H1 (cell line): ENCODE data around the gene HSD17B4. TPM values are rescaled to one million over a fixed set of nuclear protein-coding genes. Genes with fewer than 3 reads are reported as not detected.
A peak's percentile ranks its signal among the peaks of the same experiment; 100 is the strongest.

Experiments
- CTCF ChIA-PET: fragments of 300-600 bp; sonication (Branson Sonifier 250); formaldehyde crosslinking; loops from one replicate; lab custom pipeline; 2021; ENCODE audit not compliant: partially characterized antibody; lab: Charles Lee
- POLR2A ChIA-PET: fragments of 300-600 bp; sonication (Branson Sonifier 250); formaldehyde crosslinking; loops from one replicate; lab custom pipeline; 2021; ENCODE audit warnings: inconsistent platforms; ENCODE audit not compliant: partially characterized antibody; lab: Charles Lee
- DNase-seq, 2 experiments: peaks; one replicate each; pipeline versions ENCODE4 v3.0.0 to v3.0.0-alpha.2; 2010 to 2022; ENCODE audit warnings: low spot score in 2 of 2, low read depth in 1 of 2, mixed read lengths in 1 of 2
- FAIRE-seq: peaks from 2 replicates; lab custom pipeline; 2011; peaks lifted over from hg19 to GRCh38; lab: Jason Lieb, UNC
- H2AFZ ChIP-seq: 2 replicates; pipeline ENCODE4 v1.8.1; 2012; ENCODE audit warnings: low read length, inconsistent platforms
- H2AK5ac ChIP-seq: 2 replicates; pipeline ENCODE4 v1.6.1; 2013; ENCODE audit warnings: low read depth, low read length
- H2BK120ac ChIP-seq: replicated peaks from 2 replicates; pipeline ENCODE3; 2013; ENCODE audit warnings: low read depth, low read length, inconsistent platforms
- H2BK12ac ChIP-seq: 2 replicates; pipeline ENCODE4 v1.6.1; 2013; ENCODE audit warnings: low read depth, low read length
- H2BK15ac ChIP-seq: 2 replicates; pipeline ENCODE4 v1.6.1; 2013; ENCODE audit warnings: low read length
- H2BK20ac ChIP-seq: 2 replicates; pipeline ENCODE4 v1.6.1; 2013; ENCODE audit warnings: low read length
- H2BK5ac ChIP-seq: 2 replicates; pipeline ENCODE4 v1.6.1; 2013; ENCODE audit warnings: low read depth, low read length
- H3K14ac ChIP-seq: 2 replicates; pipeline ENCODE4 v1.6.1; 2013; ENCODE audit warnings: inconsistent platforms; ENCODE audit not compliant: insufficient read length
- H3K18ac ChIP-seq: 2 replicates; pipeline ENCODE4 v1.6.1; 2013; ENCODE audit warnings: low read length; ENCODE audit errors: extremely low read depth
- H3K23ac ChIP-seq: 2 replicates; pipeline ENCODE4 v1.6.1; 2013; ENCODE audit warnings: inconsistent platforms; ENCODE audit not compliant: insufficient read length
- H3K23me2 ChIP-seq: 2 replicates; pipeline ENCODE4 v1.6.1; 2013; ENCODE audit warnings: low read depth, low read length
- H3K27ac ChIP-seq: 2 replicates; pipeline ENCODE4 v1.6.1; 2011; ENCODE audit warnings: low read depth, low read length, inconsistent platforms
- H3K27me3 ChIP-seq, 4 experiments: replicated peaks in 1 of 4; 1 replicate in 1 of 4; 2 replicates in 3 of 4; pipeline versions ENCODE4 v1.6.1 to v1.8.1; 2011 to 2013; ENCODE audit warnings: low read length in 3 of 4, mild to moderate bottlenecking in 3 of 4, inconsistent platforms in 2 of 4, mixed read lengths in 2 of 4, moderate library complexity in 1 of 4; ENCODE audit not compliant: control insufficient read depth in 3 of 4, insufficient read depth in 3 of 4; ENCODE audit errors: extremely low read depth in 1 of 4
- H3K36me3 ChIP-seq, 4 experiments: 2 replicates each; pipeline versions ENCODE4 v1.6.1 to v1.8.1; 2011 to 2013; ENCODE audit warnings: mild to moderate bottlenecking in 4 of 4, low read length in 3 of 4, moderate library complexity in 2 of 4, control low read depth in 1 of 4, inconsistent platforms in 1 of 4; ENCODE audit not compliant: insufficient read depth in 4 of 4, control insufficient read depth in 2 of 4
- H3K4ac ChIP-seq: replicated peaks from 2 replicates; pipeline ENCODE3; 2013; ENCODE audit warnings: low read length, low read depth, mixed read lengths, inconsistent platforms; ENCODE audit not compliant: insufficient read length
- H3K4me1 ChIP-seq, 4 experiments: replicated peaks in 1 of 4; 1 replicate in 1 of 4; 2 replicates in 3 of 4; pipeline versions ENCODE4 v1.6.1 to v1.8.1; 2011 to 2013; ENCODE audit warnings: low read length in 3 of 4, inconsistent platforms in 2 of 4, mixed read lengths in 1 of 4; ENCODE audit not compliant: insufficient read depth in 4 of 4, control insufficient read depth in 3 of 4
- H3K4me2 ChIP-seq, 2 experiments: 2 replicates each; pipeline versions ENCODE4 v1.6.1 to v1.8.1; 2011 to 2013; ENCODE audit warnings: low read depth in 2 of 2, low read length in 2 of 2, control low read depth in 1 of 2, inconsistent platforms in 1 of 2, mild to moderate bottlenecking in 1 of 2; ENCODE audit not compliant: insufficient read depth in 1 of 2
- H3K4me3 ChIP-seq, 4 experiments: fragments of 200-600, 300-600 bp in 1 of 4; sonication (generic), shearing (Covaris generic), sonication (Bioruptor Twin) in 1 of 4; 2 replicates each; pipeline versions ENCODE4 v1.5.1 to v1.8.1; 2011 to 2016; ENCODE audit warnings: low read length in 4 of 4, low read depth in 3 of 4, control low read depth in 2 of 4, inconsistent platforms in 2 of 4, mild to moderate bottlenecking in 2 of 4, mixed read lengths in 1 of 4, moderate library complexity in 1 of 4; ENCODE audit not compliant: insufficient read depth in 2 of 4; ENCODE audit errors: extremely low read depth in 1 of 4
- H3K56ac ChIP-seq: replicated peaks from 2 replicates; pipeline ENCODE3; 2013; ENCODE audit warnings: low read depth, mild to moderate bottlenecking, mixed read lengths, low read length, inconsistent platforms; ENCODE audit not compliant: insufficient read length
- H3K79me1 ChIP-seq: 2 replicates; pipeline ENCODE4 v1.6.1; 2013; ENCODE audit warnings: low read depth, low read length, control low read depth
- H3K79me2 ChIP-seq, 2 experiments: 2 replicates each; pipeline versions ENCODE4 v1.6.1 to v1.8.1; 2012 to 2013; ENCODE audit warnings: low read length in 2 of 2, mild to moderate bottlenecking in 2 of 2, inconsistent platforms in 1 of 2; ENCODE audit not compliant: insufficient read depth in 2 of 2, control insufficient read depth in 1 of 2
- H3K9ac ChIP-seq, 4 experiments: replicated peaks in 1 of 4; 1 replicate in 1 of 4; 2 replicates in 3 of 4; pipeline versions ENCODE4 v1.6.1 to v1.8.1; 2011 to 2013; ENCODE audit warnings: low read depth in 3 of 4, low read length in 3 of 4, control low read depth in 2 of 4, mild to moderate bottlenecking in 2 of 4, moderate library complexity in 2 of 4, inconsistent platforms in 1 of 4; ENCODE audit errors: extremely low read depth in 1 of 4
- H3K9me3 ChIP-seq, 2 experiments: 2 replicates each; pipeline versions ENCODE4 v1.6.1 to v1.8.1; 2012 to 2013; ENCODE audit warnings: mild to moderate bottlenecking in 2 of 2, moderate library complexity in 2 of 2, control low read depth in 1 of 2, inconsistent platforms in 1 of 2, low read depth in 1 of 2, low read length in 1 of 2, mixed read lengths in 1 of 2; ENCODE audit not compliant: insufficient read depth in 2 of 2
- H4K20me1 ChIP-seq, 2 experiments: replicated peaks in 1 of 2; 2 replicates each; pipeline versions ENCODE3 to v1.8.1; 2011 to 2013; ENCODE audit warnings: inconsistent platforms in 2 of 2, low read length in 2 of 2, mild to moderate bottlenecking in 1 of 2; ENCODE audit not compliant: insufficient read depth in 2 of 2, control insufficient read depth in 1 of 2
- H4K5ac ChIP-seq: 2 replicates; pipeline ENCODE4 v1.6.1; 2013; ENCODE audit warnings: low read length, low read depth, mixed read lengths, inconsistent platforms; ENCODE audit not compliant: insufficient read length
- H4K8ac ChIP-seq: 2 replicates; pipeline ENCODE4 v1.8.0; 2013; ENCODE audit warnings: mild to moderate bottlenecking, moderate library complexity, low read length, inconsistent platforms; ENCODE audit not compliant: insufficient read depth; ENCODE audit errors: extremely low read depth
- H4K91ac ChIP-seq: replicated peaks from 2 replicates; pipeline ENCODE3; 2013; ENCODE audit warnings: low read length, mixed read lengths, inconsistent platforms; ENCODE audit not compliant: insufficient read length
- BACH1 ChIP-seq: IDR thresholded peaks from 2 replicates; pipeline ENCODE4 v1.6.1; 2012; ENCODE audit warnings: low read length, improper control_type of control experiment
- CBX8 ChIP-seq: fragments of 300-800, 300-1000 bp; sonication (generic); IDR thresholded peaks from 2 replicates; pipeline ENCODE4 v1.7.1; 2016; ENCODE audit warnings: low read depth, low read length, borderline replicate concordance
- EZH2 ChIP-seq: fragments of 200-600 bp; sonication (generic); IDR thresholded peaks from 2 replicates; pipeline ENCODE4 v1.7.1; 2012; ENCODE audit warnings: low read depth, mild to moderate bottlenecking, moderate library complexity, low read length, inconsistent platforms; ENCODE audit not compliant: severe bottlenecking
- JUN ChIP-seq: IDR thresholded peaks from 2 replicates; pipeline ENCODE4 v1.6.1; 2011; ENCODE audit warnings: low read depth, mild to moderate bottlenecking, improper control_type of control experiment, low read length
- JUND ChIP-seq: IDR thresholded peaks from 2 replicates; pipeline ENCODE4 v1.6.1; 2011; ENCODE audit warnings: mild to moderate bottlenecking, improper control_type of control experiment, low read length
- KDM4A ChIP-seq: IDR thresholded peaks from one replicate; pipeline ENCODE4 v1.7.1; 2012; ENCODE audit warnings: low read depth, mild to moderate bottlenecking, moderate library complexity, low read length, inconsistent platforms; ENCODE audit not compliant: severe bottlenecking
- KDM5A ChIP-seq: fragments of 200-600 bp; IDR thresholded peaks from 2 replicates; pipeline ENCODE4 v1.7.1; 2012; ENCODE audit warnings: mild to moderate bottlenecking, low read length, inconsistent platforms, mixed read lengths
- RXRA ChIP-seq: IDR thresholded peaks from 2 replicates; pipeline ENCODE4 v1.6.1; 2011; ENCODE audit warnings: low read depth, mild to moderate bottlenecking, low read length, moderate library complexity; ENCODE audit not compliant: insufficient read depth
- SIN3A ChIP-seq, 2 experiments: IDR thresholded peaks in 1 of 2; conservative IDR thresholded peaks in 1 of 2; 2 replicates each; pipeline ENCODE4 v1.6.1; 2011 to 2012; ENCODE audit warnings: low read length in 2 of 2, improper control_type of control experiment in 1 of 2, low read depth in 1 of 2, mild to moderate bottlenecking in 1 of 2
- SP1 ChIP-seq: IDR thresholded peaks from 2 replicates; pipeline ENCODE4 v1.6.1; 2011; ENCODE audit warnings: low read depth, low read length
- SUZ12 ChIP-seq: fragments of 200-600 bp; sonication (generic); IDR thresholded peaks from 2 replicates; pipeline ENCODE4 v1.6.1; 2012; ENCODE audit warnings: mild to moderate bottlenecking, inconsistent platforms, low read length, moderate library complexity, mixed read lengths
- TBP ChIP-seq: IDR thresholded peaks from 2 replicates; pipeline ENCODE4 v1.6.1; 2011; ENCODE audit warnings: low read depth, low read length, improper control_type of control experiment
- WGBS, 2 experiments: shearing (Covaris generic) in 1 of 2; methylation state at CpG; one replicate each; pipeline versions ENCODE4 v1.1.6 to v1.1.7; 2013 to 2015; ENCODE audit warnings: low lambda C conversion rate in 2 of 2, mixed read lengths in 2 of 2, inconsistent platforms in 1 of 2, low coverage in 1 of 2, missing lambda C conversion rate in 1 of 2; ENCODE audit not compliant: insufficient replicate concordance in 2 of 2, insufficient coverage in 1 of 2, insufficient read length in 1 of 2; ENCODE audit errors: extremely low coverage in 1 of 2, missing lambda C conversion rate in 1 of 2; 5-methylcytosine and 5-hydroxymethylcytosine counted together
- polyA plus RNA-seq, 7 experiments: library from polyadenylated mRNA; depleted of rRNA in 3 of 7; stranded (reverse) in 5 of 7; unstranded in 2 of 7; fragments of >200 nt in 5 of 7; fragments of 200-250 nt in 2 of 7; gene quantifications; 1 replicate in 5 of 7; 2 replicates in 1 of 7; 4 replicates in 1 of 7; pipeline versions ENCODE4 v1.2.1 to v1.2.3, GENCODE V29; 2011 to 2013; ENCODE audit warnings: missing spikeins in 2 of 7, mixed read lengths in 2 of 7
- total RNA-seq: library from RNA; stranded (reverse); fragmentation: NEBNext Ultra II Directional; extraction: Animal tissue kit (Norgen Biotek cat#: 25700); gene quantifications from 2 replicates; pipeline ENCODE4 v1.2.1, GENCODE V29; 2021
- TF ChIP-seq, protein P1 (sequence below): IDR thresholded peaks from 2 replicates; pipeline ENCODE4 v1.6.1; 2011; ENCODE audit warnings: low read depth, mild to moderate bottlenecking, low read length; ENCODE audit not compliant: insufficient read depth

Gene HSD17B4
- total and polyA plus RNA-seq, 2 of the 8 experiments (the other 6 are each of a cell fraction or from before 2014, with no cell fraction given): 305 to 369 TPM

DNA sequence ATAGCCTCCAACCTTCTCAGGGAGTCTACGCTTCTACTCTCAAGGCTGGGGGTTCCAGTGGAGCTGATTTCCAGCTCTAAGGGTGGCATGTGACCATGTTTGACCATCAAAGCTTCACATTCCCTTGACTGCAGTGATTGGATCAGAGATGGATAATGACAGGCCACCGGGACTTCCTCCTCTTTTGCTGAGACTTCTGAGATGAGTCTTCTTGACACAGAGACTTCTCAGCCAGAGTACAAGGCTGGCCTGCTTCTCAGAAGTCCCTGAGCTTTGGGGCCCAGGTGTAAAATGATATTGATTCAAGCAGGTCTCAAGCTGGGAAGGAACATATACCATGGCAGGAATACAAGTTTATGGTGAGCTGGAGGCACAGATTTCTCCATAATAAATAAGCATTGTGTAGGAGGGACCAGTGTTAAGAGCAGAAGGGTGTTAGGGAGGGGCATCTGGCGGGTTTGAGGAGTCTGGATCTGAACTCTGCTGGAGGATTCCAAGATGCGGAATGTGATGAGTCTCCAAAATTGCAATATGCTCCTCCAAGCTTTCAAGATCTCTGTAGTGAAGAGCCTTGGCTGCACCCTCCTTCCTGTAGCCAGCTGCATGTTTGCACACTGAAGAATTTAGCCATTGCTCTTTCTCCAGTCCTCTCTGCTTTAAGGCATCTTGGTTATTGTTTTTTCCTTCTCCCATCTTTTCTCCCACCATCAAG is 41.7 kb upstream of the HSD17B4 start:
- H3K18ac ChIP-seq: no peak overlapping the region
- no peak overlapping the region for H3K56ac ChIP-seq
- no peaks in the 10 kb centered on the region for H3K4me1 ChIP-seq
- no peaks in the 10 kb centered on the region for H3K9me3 ChIP-seq
- H3K4ac ChIP-seq: no peak overlapping the region
- no peak overlapping the region for H4K91ac ChIP-seq
- DNase-seq: peak in 1 of 2 experiments; percentile 24
- 98% methylated on average over 4 of the region's 4 CpGs; no CpG with 5 or more reads in 1 of the 2 experiments for WGBS, 2 experiments
- H3K4me3 ChIP-seq: no peak overlapping the region
- no peaks in the 10 kb centered on the region for H3K79me2 ChIP-seq
- H3K27me3 ChIP-seq: no peaks in the 10 kb centered on the region
- FAIRE-seq: no peak
- H3K4me2 ChIP-seq: no peak overlapping the region
- no peak overlapping the region for H2BK120ac ChIP-seq
- H3K14ac ChIP-seq: no peak overlapping the region
- H4K20me1 ChIP-seq: no peaks in the 10 kb centered on the region
- no peak overlapping the region for H4K5ac ChIP-seq
- no peak overlapping the region; the same call in 1 of the 2 replicates for H2BK20ac ChIP-seq
- H3K23me2 ChIP-seq: no peaks in the 10 kb centered on the region; the same call in 1 of the 2 replicates
- no peaks in the 10 kb centered on the region for H3K36me3 ChIP-seq
- no peak overlapping the region for H2BK5ac ChIP-seq
- no peak overlapping the region for H2BK15ac ChIP-seq
- H2AK5ac ChIP-seq: no peak overlapping the region
- H2BK12ac ChIP-seq: no peak overlapping the region
- no peak overlapping the region for H2AFZ ChIP-seq
- no peak overlapping the region for H3K27ac ChIP-seq
- ChIA-PET POLR2A (no interaction called here), CTCF (interaction anchor here (0.6 to 5.4 kb wide), 34 partner anchors 8 to 856 kb away, joined by 3 to 46 read pairs (median 6); partner anchors contain the start of gene DTWD2)
- H3K9ac ChIP-seq: no peak overlapping the region
- no peak overlapping the region for H4K8ac ChIP-seq
- no peak overlapping the region for H3K23ac ChIP-seq
- no peaks in the 10 kb centered on the region for H3K79me1 ChIP-seq
- TF ChIP-seq JUND (no peak), RXRA (no peak), TBP (no peak), BACH1 (no peak), KDM4A (no peak), EZH2 (no peak), SIN3A (conservative IDR thresholded peaks at IDR 0.05 in 1 of 2, IDR thresholded peaks at IDR 0.05 in 1 of 2; ENCODE audit: low read depth in 1 of 2, low read length in 2 of 2) (no peak), CBX8 (no peak), SUZ12 (no peak), JUN (no peak), SP1 (no peak), KDM5A (no peak)
- TF ChIP-seq, protein P1, sequence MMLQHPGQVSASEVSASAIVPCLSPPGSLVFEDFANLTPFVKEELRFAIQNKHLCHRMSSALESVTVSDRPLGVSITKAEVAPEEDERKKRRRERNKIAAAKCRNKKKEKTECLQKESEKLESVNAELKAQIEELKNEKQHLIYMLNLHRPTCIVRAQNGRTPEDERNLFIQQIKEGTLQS: no peak
